ENCODE measurements around the gene STYXL1. TPM values are rescaled to one million over a fixed set of nuclear protein-coding genes. Genes with fewer than 3 reads are reported as not detected.
A peak's percentile ranks its signal among the peaks of the same experiment; 100 is the strongest.

The STYXL1 gene
- total RNA-seq, 3 donors from 2014 or later = 27.5 to 38.3 (median 28.3) TPM

DNA sequence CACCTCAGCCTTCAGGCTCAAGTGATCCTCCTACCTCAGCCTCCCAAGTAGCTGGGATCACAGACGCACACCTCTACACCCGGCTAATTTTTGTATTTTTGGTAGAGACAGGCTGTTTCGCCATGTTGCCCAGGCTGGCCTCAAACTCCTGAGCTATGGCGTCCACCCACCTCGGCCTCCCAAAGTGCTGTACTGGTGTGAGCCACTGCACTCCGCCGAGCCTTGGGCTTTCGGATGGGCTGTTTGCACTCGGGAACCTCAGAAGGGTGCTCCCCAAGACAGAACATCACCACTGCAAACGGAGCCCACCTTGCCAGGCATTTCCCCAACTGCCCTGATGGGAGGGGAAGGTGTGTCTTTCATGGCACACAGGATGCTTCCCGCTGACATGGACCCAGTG lies 80.7 kb downstream of the STYXL1 start:
- Histone ChIP-seq H3K27ac (peak overlapping the region; percentile 52 to 90), H3K36me3 (no peaks in the 10 kb centered on the region), H3K4me1 (peaks cover 0 to 4% of the 10 kb centered on the region in 2 donors), H3K9me3 (no peaks in the 10 kb centered on the region), H3K4me3 (peak overlapping the region in 1 of 3 donors; percentile 28), H3K27me3 (no peaks in the 10 kb centered on the region)
- intact Hi-C loops (cut with DNase I; ENCODE audit: low total_unique reads) = no loop called here
- TF ChIP-seq, protein P1, sequence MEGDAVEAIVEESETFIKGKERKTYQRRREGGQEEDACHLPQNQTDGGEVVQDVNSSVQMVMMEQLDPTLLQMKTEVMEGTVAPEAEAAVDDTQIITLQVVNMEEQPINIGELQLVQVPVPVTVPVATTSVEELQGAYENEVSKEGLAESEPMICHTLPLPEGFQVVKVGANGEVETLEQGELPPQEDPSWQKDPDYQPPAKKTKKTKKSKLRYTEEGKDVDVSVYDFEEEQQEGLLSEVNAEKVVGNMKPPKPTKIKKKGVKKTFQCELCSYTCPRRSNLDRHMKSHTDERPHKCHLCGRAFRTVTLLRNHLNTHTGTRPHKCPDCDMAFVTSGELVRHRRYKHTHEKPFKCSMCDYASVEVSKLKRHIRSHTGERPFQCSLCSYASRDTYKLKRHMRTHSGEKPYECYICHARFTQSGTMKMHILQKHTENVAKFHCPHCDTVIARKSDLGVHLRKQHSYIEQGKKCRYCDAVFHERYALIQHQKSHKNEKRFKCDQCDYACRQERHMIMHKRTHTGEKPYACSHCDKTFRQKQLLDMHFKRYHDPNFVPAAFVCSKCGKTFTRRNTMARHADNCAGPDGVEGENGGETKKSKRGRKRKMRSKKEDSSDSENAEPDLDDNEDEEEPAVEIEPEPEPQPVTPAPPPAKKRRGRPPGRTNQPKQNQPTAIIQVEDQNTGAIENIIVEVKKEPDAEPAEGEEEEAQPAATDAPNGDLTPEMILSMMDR (IDR thresholded peaks at IDR 0.05) = no peak
- TF ChIP-seq POLR2A (IDR thresholded peaks at IDR 0.05) (no peak), POLR2AphosphoS5 (IDR thresholded peaks at IDR 0.05) (no peak)
- DNase-seq (ENCODE audit: low spot score in 2 of 2) = no peak

DNA sequence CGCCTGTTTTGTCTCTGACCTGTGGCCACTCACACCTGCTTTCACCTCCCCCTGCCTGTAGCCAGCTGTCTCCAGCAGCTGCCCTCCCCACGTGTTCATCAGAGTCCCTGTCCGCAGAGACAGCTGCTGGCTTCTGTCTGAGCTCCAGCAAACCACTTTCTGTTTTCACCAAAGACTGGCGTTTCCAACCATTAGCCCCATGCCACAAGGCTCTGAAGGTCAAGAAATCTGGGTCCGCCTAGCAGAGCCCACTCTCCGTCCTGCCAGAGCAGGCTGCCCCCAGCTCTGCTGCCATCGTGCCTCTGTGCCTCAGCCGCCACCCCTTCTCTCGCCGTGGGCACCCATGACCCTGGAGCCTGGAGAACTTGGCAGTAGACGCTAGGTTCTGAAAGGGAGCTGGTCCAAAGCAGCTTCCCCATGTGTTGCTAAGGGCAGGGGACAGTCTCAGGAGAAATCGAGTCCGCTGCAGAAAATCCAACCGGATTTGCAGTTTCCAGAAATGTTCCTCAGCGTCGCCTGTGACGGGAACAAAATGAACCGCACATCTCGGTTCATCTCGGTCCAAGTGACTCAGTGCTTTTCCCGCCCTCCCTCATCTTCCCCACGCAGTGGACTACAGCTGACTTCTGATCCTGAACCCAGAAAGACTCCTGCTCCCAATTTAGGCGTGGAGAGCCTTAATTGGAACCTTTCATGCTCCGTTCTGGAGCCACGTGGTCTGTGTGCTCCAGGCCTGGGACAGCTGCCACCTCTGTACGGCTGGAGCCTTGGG lies 81.4 kb downstream of the STYXL1 start:
- Histone ChIP-seq H3K9me3 (no peaks in the 10 kb centered on the region), H3K27ac (peak overlapping the region; percentile 73 to 90), H3K4me3 (peak overlapping the region in 2 of 3 donors; percentile 11 to 39), H3K4me1 (peaks cover 0 to 4% of the 10 kb centered on the region in 2 donors), H3K27me3 (no peaks in the 10 kb centered on the region), H3K36me3 (no peaks in the 10 kb centered on the region)
- intact Hi-C loops (cut with DNase I; ENCODE audit: low total_unique reads) = no loop called here
- TF ChIP-seq, protein P1 (IDR thresholded peaks at IDR 0.05) = no peak
- no peak for TF ChIP-seq POLR2A (IDR thresholded peaks at IDR 0.05)
- peak; percentile 22 to 90 (median 84) for TF ChIP-seq POLR2AphosphoS5 (IDR thresholded peaks at IDR 0.05)
- DNase-seq (ENCODE audit: low spot score in 2 of 2) = peak in 1 of 2 donors; percentile 35

DNA sequence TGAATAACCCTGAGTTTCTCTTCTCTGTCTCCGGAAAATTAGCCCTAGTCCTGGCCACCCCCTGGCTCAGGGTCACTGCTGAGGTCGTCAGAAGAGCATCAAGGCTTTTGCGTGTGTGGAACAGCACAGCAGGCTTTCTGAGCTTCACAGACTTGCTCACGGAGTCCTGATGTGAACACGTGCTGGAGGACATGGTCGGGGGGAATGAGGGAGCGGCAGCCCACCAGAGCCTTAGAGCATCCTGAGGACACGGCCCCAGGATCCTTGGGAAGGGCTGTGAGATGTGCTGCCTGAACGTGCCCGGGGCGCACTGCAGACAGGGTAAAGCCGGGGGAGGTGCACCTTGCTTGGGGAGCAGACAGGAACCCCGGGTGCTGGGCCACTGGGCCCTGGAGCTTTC lies 82.2 kb downstream of the STYXL1 start:
- H3K4me1 ChIP-seq = peaks cover 0 to 4% of the 10 kb centered on the region in 2 donors
- intact Hi-C loops (cut with DNase I; ENCODE audit: low total_unique reads) = no loop called here

DNA sequence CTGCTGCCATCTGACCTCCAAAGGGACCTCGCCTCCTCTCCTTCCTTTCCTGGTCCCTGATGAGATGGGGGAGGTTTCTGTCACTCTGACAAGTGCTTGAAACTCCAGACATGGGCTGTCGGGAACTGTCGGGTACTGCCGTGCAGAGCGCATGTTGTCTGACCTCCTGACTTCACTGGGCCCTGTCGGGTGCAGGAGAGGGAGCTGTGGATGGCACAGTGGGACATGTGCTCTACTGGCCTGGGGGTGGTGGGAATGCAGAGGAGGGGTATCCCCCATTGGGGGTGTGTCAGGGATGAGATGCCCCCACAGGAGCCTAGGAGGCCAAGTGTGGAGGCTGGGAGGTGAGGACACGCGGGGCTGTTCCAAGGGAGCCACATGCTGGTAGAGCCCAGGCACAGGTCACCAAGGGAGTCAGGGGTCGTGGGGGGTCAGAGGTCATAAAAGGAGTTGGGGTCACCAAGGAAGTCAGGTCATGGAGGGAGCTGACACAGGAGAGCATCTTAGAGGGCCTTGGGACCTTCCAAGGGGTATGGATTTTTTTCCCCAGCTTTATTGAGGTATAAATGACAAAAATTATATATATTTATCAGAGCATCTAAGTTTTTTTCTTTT lies 84.3 kb downstream of the STYXL1 start:
- Histone ChIP-seq H3K27me3 (no peaks in the 10 kb centered on the region), H3K4me1 (peaks cover 0 to 4% of the 10 kb centered on the region in 2 donors), H3K9me3 (no peaks in the 10 kb centered on the region), H3K27ac (peak overlapping the region; percentile 52 to 83), H3K36me3 (no peaks in the 10 kb centered on the region), H3K4me3 (no peak overlapping the region)
- no peak for TF ChIP-seq POLR2AphosphoS5 (IDR thresholded peaks at IDR 0.05)
- no peak for TF ChIP-seq POLR2A (IDR thresholded peaks at IDR 0.05)
- TF ChIP-seq, protein P1 (IDR thresholded peaks at IDR 0.05) = no peak
- intact Hi-C loops (cut with DNase I; ENCODE audit: low total_unique reads) = no loop called here
- no peak for DNase-seq (ENCODE audit: low spot score in 2 of 2)

More for the DNA sequence above, 82.2 kb downstream of the STYXL1 start:
- peak overlapping the region; percentile 73 to 86 for H3K27ac ChIP-seq
- TF ChIP-seq, protein P1 (IDR thresholded peaks at IDR 0.05) = no peak
- TF ChIP-seq POLR2AphosphoS5 (IDR thresholded peaks at IDR 0.05) (no peak), POLR2A (IDR thresholded peaks at IDR 0.05) (no peak)
- H3K36me3 ChIP-seq = no peaks in the 10 kb centered on the region
- DNase-seq (ENCODE audit: low spot score in 2 of 2) = no peak
- H3K4me3 ChIP-seq = peak overlapping the region in 1 of 3 donors; percentile 39
- no peaks in the 10 kb centered on the region for H3K9me3 ChIP-seq
- H3K27me3 ChIP-seq = no peaks in the 10 kb centered on the region

Data from breast epithelium (tissue), 4 donors.